ENCODE data around the gene PPME1.

Gene PPME1

DNA sequence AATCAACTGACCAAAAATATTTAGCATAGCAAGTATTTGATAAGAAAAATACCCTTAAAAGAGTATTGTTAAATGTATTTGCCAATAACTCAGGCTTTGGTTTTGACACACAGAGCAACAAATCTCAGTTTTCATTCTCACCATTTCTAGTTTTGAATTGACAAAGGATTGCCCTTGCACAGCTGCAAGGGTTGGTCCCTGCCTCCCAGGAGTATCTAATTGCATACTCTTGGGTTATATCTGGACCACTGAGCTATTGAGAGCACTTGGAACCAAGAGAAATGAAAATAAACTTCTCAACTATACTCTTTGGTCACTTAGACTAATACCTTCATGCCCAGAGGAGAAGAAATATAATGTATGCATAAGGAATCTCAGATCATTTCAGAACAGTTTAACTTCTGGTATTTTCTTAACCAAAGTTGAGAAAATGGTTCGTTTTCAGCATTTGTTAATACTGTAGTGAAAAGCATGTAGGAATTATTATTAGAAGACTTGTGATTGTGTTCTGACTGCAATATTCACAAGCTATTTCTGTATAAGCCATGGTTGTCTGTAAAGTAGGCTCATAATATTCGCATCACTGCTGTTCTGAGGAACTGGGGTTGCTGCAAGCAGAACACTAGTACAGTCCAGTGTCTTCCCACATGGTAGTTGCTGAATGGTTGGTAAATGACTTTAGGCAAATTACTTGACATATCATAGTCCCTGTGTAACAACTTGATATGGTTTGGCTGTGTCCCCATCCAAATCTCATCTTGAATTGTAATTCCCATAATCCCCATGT is 8.2 kb upstream of the PPME1 start:
- DNase-seq = no peak

DNA sequence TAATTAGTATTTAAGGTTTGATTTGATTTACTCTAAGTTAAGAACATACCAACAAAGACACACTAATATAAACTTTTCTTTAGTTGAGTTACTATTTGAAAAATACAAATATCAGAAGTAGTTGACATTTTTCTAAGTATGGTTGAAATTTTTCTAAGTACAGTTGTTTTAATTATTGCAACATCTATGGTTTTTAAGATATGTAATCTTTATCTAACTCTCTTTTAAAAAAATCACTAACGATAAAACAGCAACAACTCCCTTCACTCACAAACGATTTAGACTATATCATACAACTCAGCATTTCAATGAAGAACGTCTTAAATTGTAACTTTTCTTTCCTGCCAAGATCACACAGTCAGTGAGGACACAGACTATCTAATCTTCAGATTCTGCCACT is 2.3 kb upstream of the PPME1 start:
- DNase-seq = no peak

DNA sequence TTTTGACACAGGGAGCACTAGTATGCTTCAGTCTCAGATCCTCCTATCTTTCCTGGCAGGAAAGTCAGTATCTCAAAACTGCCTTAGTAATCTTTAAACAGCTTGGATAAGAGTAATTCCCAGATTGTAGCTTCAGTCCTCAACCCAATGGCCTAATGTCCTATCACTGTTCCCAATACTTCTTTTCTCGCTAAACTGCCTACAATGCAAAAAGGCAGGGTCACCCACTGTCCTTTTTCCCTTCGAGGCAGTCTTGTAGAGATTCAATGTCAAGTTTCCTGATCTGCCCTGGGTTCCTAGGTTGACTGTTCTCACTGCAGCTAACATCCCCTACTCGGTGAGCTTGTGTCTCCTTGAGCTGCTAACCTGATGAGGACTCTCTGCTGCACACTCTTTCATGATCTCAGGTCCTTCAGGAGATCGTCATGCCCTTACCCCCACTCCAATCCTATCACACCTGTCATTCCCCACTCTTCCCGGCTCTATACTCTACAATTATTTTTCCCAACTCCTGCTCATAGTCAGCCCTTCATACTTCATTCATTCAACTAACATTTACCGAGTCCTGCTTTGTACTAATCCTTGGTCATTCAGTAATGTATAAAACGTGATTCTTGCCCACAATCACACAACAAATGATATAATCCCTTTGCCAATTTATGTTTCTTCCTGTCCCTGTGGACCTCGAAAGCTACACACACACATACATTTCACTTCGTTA is 1.2 kb upstream of the PPME1 start:
- DNase-seq = no peak

DNA sequence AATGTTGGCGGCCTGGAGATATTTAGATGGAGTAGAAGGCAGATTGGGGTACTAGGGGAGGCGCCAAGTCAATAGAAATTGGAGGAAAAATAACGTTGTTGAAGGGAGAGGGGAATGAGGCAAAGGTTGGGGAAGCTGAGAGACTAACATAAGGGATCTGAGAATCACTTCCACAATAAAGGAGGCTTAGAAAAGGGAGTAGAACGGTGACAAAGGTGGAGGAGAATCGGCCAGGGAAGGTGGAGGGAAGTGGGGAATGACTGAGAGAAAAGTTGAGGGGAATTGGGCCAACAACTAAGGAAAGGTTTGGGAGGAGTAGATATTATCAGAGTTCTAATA is 510 bp downstream of the PPME1 start:
- no peak for DNase-seq

DNA sequence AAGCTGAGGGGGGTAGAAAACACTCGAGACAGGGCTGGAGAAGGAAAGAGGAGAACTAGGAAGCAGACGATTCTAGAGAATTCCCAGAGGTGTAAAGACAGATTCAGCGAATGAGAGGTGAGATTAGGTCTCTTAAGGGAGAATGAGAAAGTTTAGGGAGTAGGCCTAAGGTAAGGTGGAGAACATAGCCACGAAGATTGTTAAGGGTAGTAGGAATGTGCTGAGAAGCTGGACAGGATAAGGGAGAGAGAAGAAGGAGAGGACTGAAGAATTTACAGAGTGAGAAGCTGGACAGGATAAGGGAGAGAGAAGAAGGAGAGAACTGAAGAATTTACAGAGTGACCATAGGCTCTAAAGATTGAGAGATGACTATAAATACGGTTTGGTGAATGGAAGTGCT is 908 bp downstream of the PPME1 start:
- no peak for DNase-seq

DNA sequence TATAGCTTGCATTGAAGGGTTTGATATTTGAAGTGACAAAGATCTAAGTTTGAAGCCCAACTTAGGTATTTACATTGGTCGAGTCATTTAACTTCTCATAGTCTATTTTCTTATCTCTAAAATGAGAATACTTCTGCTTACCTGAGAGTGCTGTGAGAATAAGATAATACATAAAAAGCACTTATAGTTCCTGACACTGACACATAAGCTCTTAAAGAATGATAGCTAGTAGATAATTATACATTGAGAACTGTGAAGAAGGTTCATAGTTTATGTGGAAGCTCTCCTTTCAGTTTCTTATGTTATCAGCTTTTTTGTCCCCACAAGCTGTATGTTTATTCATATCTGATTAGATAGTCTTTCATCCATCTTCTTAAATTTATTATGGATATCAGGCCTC is 4.8 kb downstream of the PPME1 start:
- no peak for DNase-seq

DNA sequence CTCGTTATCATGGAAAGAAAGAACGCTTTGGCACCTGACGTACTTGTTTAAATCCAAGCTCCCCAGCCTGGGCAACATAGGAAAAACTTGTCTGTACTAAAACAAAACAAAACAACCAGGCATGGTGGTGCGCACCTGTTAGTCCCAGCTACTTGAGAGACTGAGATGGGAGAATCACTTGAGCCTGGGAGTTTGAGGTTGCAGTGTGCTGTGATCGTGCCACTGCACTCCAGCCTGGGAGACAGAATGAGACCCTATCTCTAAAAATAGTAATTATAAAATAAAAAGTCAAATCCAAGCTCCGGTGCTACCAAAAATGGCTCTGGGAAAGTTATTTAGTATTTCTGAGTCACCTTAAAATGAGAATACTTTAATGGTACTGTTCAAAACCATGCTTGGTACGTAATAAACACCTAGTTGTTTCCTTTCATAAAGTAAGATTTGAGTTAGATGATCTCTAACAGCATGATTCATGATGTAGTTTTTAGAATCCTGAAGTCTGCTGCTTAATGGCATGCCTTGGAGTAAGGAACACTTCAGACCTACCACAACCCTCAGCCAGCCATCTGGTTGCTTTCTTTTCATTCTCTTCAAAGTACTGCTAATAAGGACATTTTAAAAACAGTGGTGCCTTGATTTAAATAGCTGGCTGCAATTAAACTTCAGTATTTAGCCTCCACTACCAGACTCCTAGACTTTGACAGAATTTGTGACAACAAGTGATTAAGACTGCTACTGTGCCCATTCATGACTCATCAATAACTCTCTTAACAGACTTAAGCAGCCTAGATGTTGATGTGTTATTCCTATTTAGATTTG is 8.4 kb downstream of the PPME1 start:
- DNase-seq = no peak

DNA sequence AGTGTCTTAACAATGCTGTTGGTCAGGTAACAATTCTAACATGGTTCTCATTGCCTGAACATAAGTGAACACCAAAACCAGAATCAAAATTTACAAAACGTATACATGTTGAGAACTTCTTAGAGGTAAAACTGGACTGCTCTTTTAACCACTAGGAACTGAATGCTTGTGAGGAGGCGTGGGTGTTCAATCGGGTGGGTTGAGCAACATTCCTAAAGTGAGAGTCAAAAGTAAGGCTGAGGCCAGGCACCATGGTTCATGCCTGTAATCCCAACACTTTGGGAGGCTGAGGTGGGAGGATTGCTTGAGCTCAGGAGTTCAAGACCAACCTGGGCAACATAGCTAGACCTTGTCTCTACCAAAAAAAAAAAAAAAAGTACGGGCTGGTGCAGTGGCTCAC is 11.5 kb downstream of the PPME1 start:
- no peak for DNase-seq

DNA sequence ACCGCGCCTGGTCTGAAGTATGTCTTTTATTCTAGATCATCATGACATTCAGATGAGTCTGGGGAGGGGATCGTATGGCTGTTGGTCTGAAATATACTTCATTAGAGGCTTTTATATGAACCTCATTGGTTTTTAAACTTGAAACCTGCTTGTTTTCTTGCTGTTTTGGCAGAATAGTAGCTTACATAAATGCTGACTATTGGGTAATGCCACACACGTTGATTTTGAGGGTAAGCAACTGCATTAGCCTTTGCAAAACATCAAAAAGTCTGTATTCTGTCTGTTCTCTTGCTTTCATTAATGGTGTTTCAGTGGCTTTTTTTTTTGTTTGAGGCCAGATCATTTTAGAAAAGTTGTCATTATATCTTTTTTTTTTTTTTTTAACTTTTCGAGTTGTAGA is 14.2 kb downstream of the PPME1 start:
- DNase-seq = no peak

DNA sequence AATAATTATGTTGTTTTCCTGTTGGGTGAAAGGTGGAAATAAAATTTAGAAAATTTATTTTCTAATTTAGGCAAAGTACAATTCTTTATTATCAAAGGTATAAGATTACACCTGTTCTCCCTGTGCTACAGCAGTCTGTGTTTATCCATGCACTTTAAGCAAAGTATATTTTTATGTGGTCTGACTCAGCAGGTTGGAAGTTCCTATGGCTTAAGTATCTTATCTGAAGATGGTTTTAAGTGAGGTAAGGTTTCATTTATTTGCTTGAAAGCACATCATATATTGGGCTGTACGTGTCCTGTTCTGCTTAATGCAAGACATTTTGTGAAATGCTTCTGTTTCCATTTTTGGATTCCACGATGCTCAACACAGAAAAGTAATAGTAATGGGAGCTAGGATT is 14.6 kb downstream of the PPME1 start:
- no peak for DNase-seq

DNA sequence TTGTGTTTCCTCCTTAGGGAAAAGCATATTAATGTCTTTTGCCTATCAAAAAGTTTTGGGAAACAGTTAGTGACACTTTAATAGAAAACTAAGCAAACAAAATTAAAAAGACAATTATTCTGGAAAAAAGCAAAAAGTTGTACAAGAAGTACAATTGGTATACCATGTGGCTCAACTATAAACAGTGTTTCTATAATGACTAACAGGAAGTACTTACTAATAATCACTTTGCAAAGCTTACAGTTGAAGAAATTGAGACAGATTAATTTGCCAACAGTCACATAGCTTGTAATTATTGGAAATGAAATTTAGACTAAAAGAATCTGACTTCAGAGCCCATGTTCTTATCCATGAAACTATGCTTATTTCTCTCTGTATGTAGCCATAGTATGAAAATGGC is 24.7 kb downstream of the PPME1 start:
- DNase-seq = no peak

DNA sequence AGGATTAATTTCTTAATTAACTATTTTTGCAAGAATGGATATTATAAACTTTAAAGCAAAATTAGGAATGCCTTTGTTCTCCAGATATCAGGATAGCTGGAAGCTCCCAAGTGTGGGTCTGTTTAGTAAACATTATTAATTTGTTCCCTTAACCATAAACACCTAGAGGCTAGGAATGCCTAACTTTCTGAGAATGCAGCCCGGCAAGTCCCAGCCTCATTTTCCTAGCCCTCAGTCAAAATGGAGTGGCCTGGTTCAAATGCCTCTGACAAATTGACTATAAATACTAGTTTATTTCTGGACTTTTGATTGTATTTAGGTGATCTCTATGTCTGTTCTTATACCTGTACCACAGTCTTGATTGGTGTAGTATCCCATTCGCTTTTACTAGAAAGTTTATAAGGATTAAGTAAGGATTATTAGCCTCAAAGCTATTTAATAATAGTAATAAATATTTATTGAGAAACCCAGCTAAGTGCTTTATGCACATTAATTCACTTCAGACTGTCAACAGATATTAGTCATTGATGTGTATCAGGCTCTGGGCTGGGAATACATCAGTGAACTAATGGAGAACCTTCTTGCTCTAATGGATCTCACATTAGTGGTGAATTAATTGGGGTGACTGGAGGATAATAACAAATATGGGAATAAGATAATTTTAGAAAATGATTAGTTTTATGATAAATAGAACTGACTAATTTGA is 25.8 kb downstream of the PPME1 start:
- no peak for DNase-seq

DNA sequence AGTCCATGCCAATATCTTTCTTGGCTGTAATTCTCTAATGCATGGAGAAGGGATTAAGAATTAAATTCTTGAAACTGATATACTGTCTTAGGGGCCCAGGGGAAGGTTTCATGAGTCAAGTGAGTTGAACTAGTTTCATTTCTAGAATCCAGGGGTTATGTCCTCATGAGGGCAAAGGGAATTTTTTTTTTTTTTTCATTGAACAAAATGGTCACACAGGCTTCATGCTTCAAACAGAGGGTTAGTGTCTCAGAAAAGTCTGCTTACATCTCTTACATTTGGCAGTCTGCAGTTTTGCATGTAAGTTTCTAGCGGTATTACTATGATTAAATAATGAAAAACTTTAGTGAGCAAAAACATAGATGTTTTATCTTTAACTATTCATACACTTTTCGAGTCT is 32.9 kb downstream of the PPME1 start:
- DNase-seq = no peak

DNA sequence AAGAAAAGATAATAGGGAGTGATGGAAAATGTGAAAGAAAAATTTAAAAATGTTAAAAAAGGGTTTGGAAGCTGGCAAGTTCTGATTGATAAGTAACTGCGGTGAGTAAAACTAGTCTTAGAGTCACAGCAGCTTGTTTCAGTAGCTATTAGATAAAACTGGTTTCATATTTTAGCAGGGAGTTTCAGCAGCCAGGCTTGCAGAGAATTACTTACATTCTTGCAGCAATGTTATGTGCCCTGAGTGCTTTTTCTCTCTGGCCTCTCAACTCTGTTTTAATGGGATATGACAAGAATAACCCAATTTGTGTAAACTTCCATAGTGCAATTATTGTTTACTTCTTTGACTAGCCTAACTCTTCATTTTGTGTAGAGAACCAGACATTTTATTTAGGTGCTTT is 33.6 kb downstream of the PPME1 start:
- DNase-seq = no peak

DNA sequence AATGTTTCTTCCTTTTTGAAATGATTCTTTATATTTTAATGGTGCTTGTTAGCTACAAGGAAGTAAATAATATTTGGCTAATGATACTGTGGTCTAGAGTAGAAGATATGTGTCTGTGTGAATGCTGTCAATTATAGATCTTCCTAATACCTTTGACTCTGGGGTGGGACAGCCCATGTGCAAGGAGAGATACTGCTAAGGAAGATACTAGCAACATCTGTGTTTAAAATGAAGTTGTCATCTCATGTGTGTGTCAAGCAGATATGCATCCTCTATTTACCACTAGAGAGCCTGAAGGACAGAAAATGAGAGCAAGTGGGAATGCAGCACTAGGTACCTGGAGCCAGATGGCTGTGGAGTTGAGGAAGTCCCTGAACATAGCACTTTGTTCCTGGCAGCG is 34.1 kb downstream of the PPME1 start:
- DNase-seq = no peak

DNA sequence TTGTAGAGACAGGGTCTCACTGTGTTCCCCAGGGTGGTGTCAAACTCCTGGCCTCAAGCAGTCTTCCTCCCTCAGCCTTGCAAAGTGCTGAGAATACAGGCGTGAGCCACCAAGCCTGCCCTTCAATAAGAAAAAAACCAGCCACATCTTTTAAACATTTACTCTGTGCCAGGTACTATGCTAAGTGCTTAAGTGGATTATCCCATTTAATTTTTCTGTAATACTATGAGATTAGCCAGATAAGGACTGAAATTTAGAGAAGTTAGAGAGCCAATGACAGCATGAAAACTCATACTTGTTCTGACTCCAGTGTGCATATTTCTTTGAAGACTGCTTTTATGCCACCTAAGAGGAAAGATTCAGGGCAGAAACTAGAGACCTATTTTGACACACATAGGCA is 35.7 kb downstream of the PPME1 start:
- DNase-seq = no peak

DNA sequence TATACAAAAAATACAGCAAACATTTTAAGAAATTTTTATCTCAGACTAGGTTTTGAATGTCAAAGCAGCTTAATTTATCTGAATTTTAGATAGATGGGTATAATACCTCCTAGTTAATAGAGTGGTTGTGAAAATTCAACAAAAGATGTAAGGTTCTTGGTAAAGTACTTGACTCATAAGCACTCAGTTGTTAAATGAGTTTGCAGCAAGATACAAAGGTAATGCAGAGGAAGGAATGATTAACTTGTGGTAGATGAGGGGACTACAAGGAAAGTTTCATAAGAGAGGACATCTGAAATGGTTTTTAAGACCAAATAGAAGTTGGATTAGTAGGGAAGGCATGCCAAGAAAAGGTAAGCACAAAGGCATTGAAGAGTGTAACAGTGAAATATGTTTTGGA is 37.4 kb downstream of the PPME1 start:
- DNase-seq = no peak

DNA sequence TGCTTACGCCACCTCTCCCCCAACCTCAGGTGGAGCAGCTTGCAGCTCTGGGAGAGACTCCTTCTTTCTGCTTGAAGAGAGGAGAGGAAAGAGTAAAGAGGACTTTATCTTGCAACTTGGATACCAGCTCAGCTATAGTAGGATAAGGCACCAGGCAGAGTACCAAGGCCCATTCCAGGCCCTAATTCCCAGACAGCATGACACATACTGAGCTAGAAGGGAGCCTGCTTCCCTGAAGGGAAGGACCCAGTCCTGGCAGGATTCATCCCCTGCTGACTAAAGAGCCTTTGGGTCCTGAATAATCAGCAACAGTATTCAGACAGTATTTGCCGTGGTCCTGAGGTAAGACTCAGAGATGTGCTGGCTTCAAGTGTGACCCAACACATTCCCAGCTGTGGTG is 41.4 kb downstream of the PPME1 start:
- no peak for DNase-seq

DNA sequence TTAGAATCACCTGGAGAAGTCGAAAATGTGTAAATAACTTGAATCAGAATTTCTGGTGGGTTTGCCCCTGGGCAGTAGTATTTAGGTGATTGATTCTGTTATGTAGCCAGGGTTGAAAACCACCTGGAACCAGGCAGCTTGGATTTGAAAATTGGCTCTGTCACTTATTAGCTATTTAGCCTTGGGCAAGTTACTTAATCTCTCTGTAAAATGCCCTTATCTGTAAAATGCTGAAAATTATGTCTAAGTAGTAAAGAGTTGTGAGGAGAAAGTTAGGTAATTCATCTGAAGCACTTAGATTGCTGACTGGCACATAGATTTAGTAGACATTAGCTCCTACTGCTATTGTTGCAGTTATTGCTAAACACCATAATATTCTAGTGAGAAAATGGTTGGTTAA is 49.3 kb downstream of the PPME1 start:
- no peak for DNase-seq

DNA sequence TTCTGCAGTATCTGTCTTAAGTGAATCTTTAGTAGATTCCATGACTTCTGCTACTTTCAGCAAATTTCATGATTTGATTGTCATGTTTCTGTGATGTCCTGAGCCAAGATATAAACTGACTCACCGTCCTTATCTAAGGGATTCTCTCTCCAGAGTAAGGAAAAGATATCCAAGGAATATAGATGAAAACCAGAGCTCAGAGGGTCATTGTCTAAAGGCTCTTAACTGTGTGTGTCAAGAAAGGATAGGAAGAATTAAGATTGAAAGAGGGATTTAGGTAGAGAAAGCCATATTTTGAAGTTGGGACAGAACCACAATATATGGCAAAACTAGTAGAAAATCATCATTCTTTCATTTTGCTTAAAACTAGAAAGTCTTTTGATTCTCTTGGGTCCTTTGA is 50.7 kb downstream of the PPME1 start:
- no peak for DNase-seq

DNA sequence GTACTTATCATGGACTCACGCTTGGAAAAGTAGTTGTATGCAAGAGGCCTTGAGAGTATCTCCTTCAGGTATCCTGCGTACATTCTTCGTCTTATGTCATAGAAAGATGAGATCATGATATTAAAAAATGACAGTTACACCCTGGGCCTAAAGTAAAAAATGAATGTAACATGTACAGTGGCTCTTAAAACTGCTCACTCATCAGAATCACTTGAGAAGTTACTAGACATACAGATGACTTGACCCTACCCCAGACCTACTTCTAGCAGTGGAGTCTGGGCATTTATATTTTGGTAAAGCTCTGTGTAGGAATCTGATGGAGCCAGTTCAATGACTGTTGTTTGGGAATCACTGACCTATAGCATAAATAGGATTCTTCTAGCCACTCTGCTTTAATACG is 54.5 kb downstream of the PPME1 start:
- DNase-seq = no peak

DNA sequence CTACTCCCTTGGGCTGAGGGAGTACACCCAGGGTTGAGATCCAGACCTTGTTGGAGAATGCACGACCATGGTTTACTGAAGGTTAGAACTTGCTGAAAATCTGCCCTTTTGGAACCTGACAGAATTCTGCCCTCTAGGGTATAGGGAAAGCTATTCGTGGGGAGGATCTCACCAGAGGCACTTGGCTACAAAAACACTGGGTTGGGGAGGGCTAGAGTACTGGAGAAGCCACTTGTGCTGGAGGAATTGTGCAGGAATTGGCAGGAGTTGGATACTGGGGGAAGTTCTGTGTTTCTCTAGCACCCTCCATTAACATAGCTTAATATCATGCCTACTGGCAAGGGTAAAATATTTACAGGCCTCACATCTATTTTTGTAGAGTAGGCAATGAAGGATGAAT is 55.8 kb downstream of the PPME1 start:
- DNase-seq = no peak

DNA sequence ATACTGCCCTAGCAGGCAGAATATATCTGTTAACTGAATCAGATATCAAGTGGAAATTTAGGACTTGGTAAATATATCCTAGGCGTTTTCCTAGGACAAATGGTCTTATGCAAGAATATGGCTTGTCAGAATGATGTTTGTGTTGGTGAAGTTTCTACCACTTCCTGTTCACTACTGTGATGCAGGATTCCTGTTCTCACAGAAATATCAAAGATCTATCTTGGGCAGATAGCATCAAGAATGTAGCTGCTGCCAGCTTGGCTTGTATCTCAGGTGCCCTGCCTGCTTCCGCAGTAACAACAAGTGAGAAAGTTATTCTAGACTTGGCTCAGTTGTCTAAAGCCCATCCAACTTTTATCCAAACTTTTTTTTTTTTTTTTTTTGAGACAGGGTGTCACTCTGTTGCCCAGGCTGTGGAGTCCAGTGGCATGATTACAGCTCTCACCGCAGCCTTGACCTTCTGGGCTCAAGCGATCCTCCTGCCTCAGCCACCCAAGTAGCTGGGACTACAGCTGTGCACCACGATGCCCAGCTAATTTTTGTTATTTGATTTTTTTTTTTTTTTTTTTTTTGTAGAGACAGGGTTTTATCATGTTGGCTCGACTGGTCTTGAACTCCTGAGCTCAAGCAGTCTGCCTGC is 61.3 kb downstream of the PPME1 start:
- no peak for DNase-seq

All from SIG-M5 (cell line).